Measurements from ENCODE around the gene EXOSC5. TPM values are rescaled to one million over a fixed set of nuclear protein-coding genes. Genes with fewer than 3 reads are reported as not detected.

The EXOSC5 gene
- total and polyA plus RNA-seq, 9 of the 15 experiments (the other 6 are each of a cell fraction or from before 2014, with no cell fraction given) = 10.9 to 75.5 (median 37.8) TPM

- CTCF ChIA-PET (ENCODE audit: low intra/inter-chr PET ratio) = no interaction called here
- Histone ChIP-seq H4K20me1 (replicated peaks; ENCODE audit: control insufficient read depth, insufficient read depth, low read length) (no peaks in the 10 kb centered on the region; the same call in 1 of the 2 replicates), H3K36me3 (ENCODE audit: control insufficient read depth, insufficient read depth, low read length) (peaks cover 47% of the 10 kb centered on the region), H3K27me3 (ENCODE audit: control insufficient read depth in 2 of 2, insufficient read depth in 2 of 2, low read length in 2 of 2) (no peaks in the 10 kb centered on the region), H3K4me3 (peak overlapping the region; percentile 35), H3K79me2 (ENCODE audit: control insufficient read depth, insufficient read depth, low read length) (peaks cover 8% of the 10 kb centered on the region; the same call in 2 of the 3 replicates), H2AFZ (ENCODE audit: low read depth, low read length) (peak overlapping the region; percentile 83; the same call in 1 of the 2 replicates), H3K27ac (ENCODE audit: extremely low read depth, low read depth, low read length) (peak overlapping the region; percentile 79; the same call in 2 of the 3 replicates), H3K9me3 (replicated peaks; ENCODE audit: control insufficient read depth, insufficient read depth, low read depth, low read length) (no peaks in the 10 kb centered on the region), H3K4me1 (replicated peaks in 1 of 2; ENCODE audit: control insufficient read depth in 2 of 2, insufficient read depth in 2 of 2, low read length in 2 of 2) (peaks cover 23 to 65% of the 10 kb centered on the region in 2 experiments), H3K4me2 (ENCODE audit: insufficient read depth, low read length) (peak overlapping the region; percentile 85), H3K9me1 (ENCODE audit: control insufficient read depth, insufficient read depth, low read length) (no peaks in the 10 kb centered on the region), H3K9ac (ENCODE audit: insufficient read depth in 1 of 2, low read depth in 2 of 2, low read length in 2 of 2) (peak overlapping the region; percentile 63 to 85; a peak in 3 of 4 replicates)
- no peak for DNase-seq (ENCODE audit: extremely low read depth in 1 of 4, low spot score in 3 of 4)
- intact Hi-C loops (cut with micrococcal nuclease) = no loop called here
- ATAC-seq = no peak
- 100% methylated on average over 1 of the region's 1 CpG for WGBS (ENCODE audit: insufficient coverage, low coverage, missing lambda C conversion rate)
- TF ChIP-seq CTCF (IDR thresholded peaks at IDR 0.05 in 2 of 3, conservative IDR thresholded peaks at IDR 0.05 in 1 of 3; ENCODE audit: insufficient read depth in 2 of 3, low read depth in 1 of 3, low read length in 3 of 3) (0 out of 6 replicates have a peak, but pooled peaks of 1 of the 3 experiments have one; percentile 4), RAD21 (CRISPR knock-in tag; conservative IDR thresholded peaks at IDR 0.05 in 1 of 2, IDR thresholded peaks at IDR 0.05 in 1 of 2) (0 out of 4 replicates have a peak, but pooled peaks of 1 of the 2 experiments have one; percentile 6), EP300 (IDR thresholded peaks at IDR 0.05; ENCODE audit: low read length) (no peak), HOMEZ (CRISPR knock-in tag; IDR thresholded peaks at IDR 0.05) (no peak)
- no TSS peak for BruUV-seq (replicated peaks)
- no peak for FAIRE-seq
- in situ Hi-C loops (cut with MboI) = no loop called here
- POLR2A ChIA-PET = interaction anchor here (0.6 to 3.3 kb wide), 3 partner anchors 9 to 233 kb away, joined by 3 to 15 read pairs (median 11); no protein-coding TSS in a partner anchor
Observed at GRCh38 chr19:41428481-41428859, 31.3 kb upstream of the EXOSC5 start.
